SK-N-SH treated with all-trans-retinoic acid at 6 μM for 48 hours (cell line): ENCODE results near the gene KIRREL3.

Experiments
- ATAC-seq: fragments of 200-7000 bp; cut with Tn5 transposase; 3 replicates; pipeline ENCODE4 v1.9.1; 2020; ENCODE audit warnings: mild to moderate bottlenecking, moderate library complexity
- ARNTL ChIP-seq: fragments of 450-650 bp; formaldehyde crosslinking; IDR thresholded peaks from 2 replicates; pipeline ENCODE4 v1.5.0; 2020; ENCODE audit warnings: low read depth, mild to moderate bottlenecking, moderate library complexity, borderline replicate concordance
- BACH2 ChIP-seq: fragments of 250-450 bp; sonication (Bioruptor Pico); IDR thresholded peaks from 2 replicates; pipeline ENCODE4 v1.9.0; 2021; ENCODE audit warnings: mild to moderate bottlenecking, borderline replicate concordance
- CREB5 ChIP-seq: fragments of 250-450 bp; sonication (Bioruptor Pico); IDR thresholded peaks from 2 replicates; pipeline ENCODE4 v1.5.1; 2020; ENCODE audit warnings: low read depth, mild to moderate bottlenecking, moderate library complexity
- CSDC2 ChIP-seq: fragments of 250-450 bp; sonication (Bioruptor Pico); IDR thresholded peaks from 2 replicates; pipeline ENCODE4 v1.5.0; 2020; ENCODE audit warnings: mild to moderate bottlenecking, moderate library complexity
- ESRRG ChIP-seq: fragments of 250-450 bp; sonication (Bioruptor Pico); IDR thresholded peaks from 2 replicates; pipeline ENCODE4 v1.6.1; 2021; ENCODE audit warnings: mild to moderate bottlenecking
- GLIS3 ChIP-seq: fragments of 250-450 bp; sonication (Bioruptor Pico); IDR thresholded peaks from 2 replicates; pipeline ENCODE4 v1.5.0; 2020; ENCODE audit warnings: mild to moderate bottlenecking, moderate library complexity
- ISL1 ChIP-seq: fragments of 250-450 bp; sonication (Bioruptor Pico); IDR thresholded peaks from 2 replicates; pipeline ENCODE4 v2.1.2; 2022; ENCODE audit warnings: mild to moderate bottlenecking, moderate library complexity
- OSR1 ChIP-seq: fragments of 250-450 bp; sonication (Bioruptor Pico); IDR thresholded peaks from 2 replicates; pipeline ENCODE4 v1.8.0; 2022; ENCODE audit warnings: moderate library complexity, mild to moderate bottlenecking, inconsistent platforms
- PPARA ChIP-seq: fragments of 250-450 bp; sonication (Bioruptor Pico); IDR thresholded peaks from 2 replicates; pipeline ENCODE4 v1.5.0; 2020; ENCODE audit warnings: mild to moderate bottlenecking, borderline replicate concordance
- RARB ChIP-seq: fragments of 250-450 bp; sonication (Bioruptor Pico); IDR thresholded peaks from 2 replicates; pipeline ENCODE4 v1.8.0; 2021; ENCODE audit warnings: mild to moderate bottlenecking, moderate library complexity
- SNAI2 ChIP-seq: fragments of 250-450 bp; sonication (Bioruptor Pico); IDR thresholded peaks from 2 replicates; pipeline ENCODE4 v1.5.0; 2020; ENCODE audit warnings: mild to moderate bottlenecking, moderate library complexity
- TCF4 ChIP-seq: fragments of 250-450 bp; sonication (Bioruptor Pico); IDR thresholded peaks from 2 replicates; pipeline ENCODE4 v1.8.0; 2021; ENCODE audit warnings: mild to moderate bottlenecking, moderate library complexity, borderline replicate concordance
- ZC3H10 ChIP-seq: fragments of 250-450 bp; sonication (Bioruptor Pico); IDR thresholded peaks from 2 replicates; pipeline ENCODE4 v1.5.1; 2021; ENCODE audit warnings: mild to moderate bottlenecking, moderate library complexity
- ZFP3 ChIP-seq: fragments of 250-450 bp; sonication (Bioruptor Pico); IDR thresholded peaks from 2 replicates; pipeline ENCODE4 v1.5.0; 2020; ENCODE audit warnings: mild to moderate bottlenecking, moderate library complexity
- ZFP30 ChIP-seq: fragments of 450-650 bp; formaldehyde crosslinking; IDR thresholded peaks from 2 replicates; pipeline ENCODE4 v1.5.0; 2022; ENCODE audit warnings: mild to moderate bottlenecking, moderate library complexity
- ZNF565 ChIP-seq: fragments of 450-650 bp; formaldehyde crosslinking; conservative IDR thresholded peaks from 2 replicates; pipeline ENCODE4 v1.5.0; 2020; ENCODE audit warnings: low read depth, mild to moderate bottlenecking, moderate library complexity
- ZNF70 ChIP-seq: fragments of 450-650 bp; formaldehyde crosslinking; IDR thresholded peaks from 2 replicates; pipeline ENCODE4 v1.5.0; 2020; ENCODE audit warnings: mild to moderate bottlenecking, moderate library complexity
- TF ChIP-seq, protein P1 (sequence below): fragments of 250-450 bp; sonication (Bioruptor Pico); IDR thresholded peaks from 2 replicates; pipeline ENCODE4 v1.5.0; 2020; ENCODE audit warnings: mild to moderate bottlenecking, moderate library complexity
- TF ChIP-seq, protein P2 (sequence below): fragments of 250-450 bp; sonication (Bioruptor Pico); IDR thresholded peaks from 2 replicates; pipeline ENCODE4 v1.8.0; 2020; ENCODE audit warnings: mild to moderate bottlenecking, moderate library complexity, borderline replicate concordance
- TF ChIP-seq, protein P3 (sequence below): fragments of 250-450 bp; sonication (Bioruptor Pico); IDR thresholded peaks from 2 replicates; pipeline ENCODE4 v1.5.1; 2021; ENCODE audit warnings: mild to moderate bottlenecking, moderate library complexity
- TF ChIP-seq, protein P4 (sequence below): fragments of 250-450 bp; sonication (Bioruptor Pico); IDR thresholded peaks from 2 replicates; pipeline ENCODE4 v1.8.0; 2021; ENCODE audit warnings: low read depth, mild to moderate bottlenecking, moderate library complexity, borderline replicate concordance

The KIRREL3 gene

DNA sequence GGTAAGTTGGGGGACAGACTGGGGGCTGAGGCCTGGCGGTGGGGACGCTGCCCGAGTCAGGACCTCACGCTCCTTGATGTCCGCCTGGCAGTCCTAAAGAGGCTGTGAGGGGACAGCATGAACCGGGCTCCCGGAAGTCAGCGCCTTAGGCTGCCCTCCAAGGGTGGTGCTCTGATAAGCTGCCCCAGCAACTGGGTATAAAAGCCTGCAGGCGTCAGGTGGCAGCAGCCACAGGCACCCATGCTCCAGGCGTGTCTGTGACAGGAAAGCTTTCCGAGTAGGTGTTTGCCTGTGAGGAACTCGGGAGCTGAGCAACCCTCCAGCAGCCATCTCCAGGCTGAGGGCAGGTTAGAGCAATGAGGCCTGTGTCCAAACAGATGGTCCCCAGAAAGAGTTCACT, 592.1 kb downstream of the KIRREL3 start:
- ATAC-seq, result no peak
- TF ChIP-seq ESRRG (CRISPR knock-in tag) (no peak), SNAI2 (CRISPR knock-in tag) (no peak), GLIS3 (CRISPR knock-in tag) (no peak), TCF4 (CRISPR knock-in tag) (no peak), OSR1 (CRISPR knock-in tag) (no peak), PPARA (no peak)

GRCh38 chr11:126407682-126408288, 592.8 kb downstream of the KIRREL3 start:
- ATAC-seq, result no peak

DNA sequence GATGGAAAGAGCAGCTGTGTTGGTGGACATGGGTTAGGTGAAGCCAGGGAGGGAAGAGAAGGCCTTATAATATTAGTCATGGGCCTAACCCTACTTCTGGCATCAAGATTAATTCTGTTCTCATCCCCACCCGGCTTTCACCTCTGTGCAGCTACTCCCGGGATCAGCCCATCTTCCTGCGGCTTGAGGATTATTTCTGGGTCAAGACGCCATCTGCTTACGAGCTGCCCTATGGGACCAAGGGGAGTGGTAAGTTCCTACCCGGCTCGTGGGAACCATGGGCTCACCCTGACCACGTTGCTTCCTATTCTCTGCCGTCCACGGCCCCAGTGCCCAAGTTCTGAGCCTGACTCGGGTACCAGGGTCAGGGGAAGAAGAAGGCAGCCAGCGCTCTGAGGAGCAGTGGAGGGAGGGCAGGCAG, 593.5 kb downstream of the KIRREL3 start:
- ATAC-seq, result no peak
- TF ChIP-seq ISL1 (CRISPR knock-in tag) (no peak), ARNTL (CRISPR knock-in tag) (no peak), CSDC2 (CRISPR knock-in tag) (no peak), PPARA (no peak), ZFP3 (CRISPR knock-in tag) (no peak), BACH2 (CRISPR knock-in tag) (no peak), SNAI2 (CRISPR knock-in tag) (no peak), RARB (CRISPR knock-in tag) (no peak), ZC3H10 (CRISPR knock-in tag) (no peak)
- TF ChIP-seq, protein P1, sequence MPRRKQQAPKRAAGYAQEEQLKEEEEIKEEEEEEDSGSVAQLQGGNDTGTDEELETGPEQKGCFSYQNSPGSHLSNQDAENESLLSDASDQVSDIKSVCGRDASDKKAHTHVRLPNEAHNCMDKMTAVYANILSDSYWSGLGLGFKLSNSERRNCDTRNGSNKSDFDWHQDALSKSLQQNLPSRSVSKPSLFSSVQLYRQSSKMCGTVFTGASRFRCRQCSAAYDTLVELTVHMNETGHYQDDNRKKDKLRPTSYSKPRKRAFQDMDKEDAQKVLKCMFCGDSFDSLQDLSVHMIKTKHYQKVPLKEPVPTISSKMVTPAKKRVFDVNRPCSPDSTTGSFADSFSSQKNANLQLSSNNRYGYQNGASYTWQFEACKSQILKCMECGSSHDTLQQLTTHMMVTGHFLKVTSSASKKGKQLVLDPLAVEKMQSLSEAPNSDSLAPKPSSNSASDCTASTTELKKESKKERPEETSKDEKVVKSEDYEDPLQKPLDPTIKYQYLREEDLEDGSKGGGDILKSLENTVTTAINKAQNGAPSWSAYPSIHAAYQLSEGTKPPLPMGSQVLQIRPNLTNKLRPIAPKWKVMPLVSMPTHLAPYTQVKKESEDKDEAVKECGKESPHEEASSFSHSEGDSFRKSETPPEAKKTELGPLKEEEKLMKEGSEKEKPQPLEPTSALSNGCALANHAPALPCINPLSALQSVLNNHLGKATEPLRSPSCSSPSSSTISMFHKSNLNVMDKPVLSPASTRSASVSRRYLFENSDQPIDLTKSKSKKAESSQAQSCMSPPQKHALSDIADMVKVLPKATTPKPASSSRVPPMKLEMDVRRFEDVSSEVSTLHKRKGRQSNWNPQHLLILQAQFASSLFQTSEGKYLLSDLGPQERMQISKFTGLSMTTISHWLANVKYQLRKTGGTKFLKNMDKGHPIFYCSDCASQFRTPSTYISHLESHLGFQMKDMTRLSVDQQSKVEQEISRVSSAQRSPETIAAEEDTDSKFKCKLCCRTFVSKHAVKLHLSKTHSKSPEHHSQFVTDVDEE (CRISPR knock-in tag), result no peak

More at GRCh38 chr11:126407682-126408288, 592.8 kb downstream of the KIRREL3 start:
- TF ChIP-seq ARNTL (CRISPR knock-in tag) (no peak), ZFP3 (CRISPR knock-in tag) (no peak), CREB5 (no peak), OSR1 (CRISPR knock-in tag) (no peak), ESRRG (CRISPR knock-in tag) (no peak), ZFP30 (CRISPR knock-in tag) (no peak), ZNF565 (CRISPR knock-in tag) (no peak), PPARA (no peak), RARB (CRISPR knock-in tag) (no peak), ZNF70 (no peak), ZC3H10 (CRISPR knock-in tag) (no peak)
- TF ChIP-seq, protein P2, sequence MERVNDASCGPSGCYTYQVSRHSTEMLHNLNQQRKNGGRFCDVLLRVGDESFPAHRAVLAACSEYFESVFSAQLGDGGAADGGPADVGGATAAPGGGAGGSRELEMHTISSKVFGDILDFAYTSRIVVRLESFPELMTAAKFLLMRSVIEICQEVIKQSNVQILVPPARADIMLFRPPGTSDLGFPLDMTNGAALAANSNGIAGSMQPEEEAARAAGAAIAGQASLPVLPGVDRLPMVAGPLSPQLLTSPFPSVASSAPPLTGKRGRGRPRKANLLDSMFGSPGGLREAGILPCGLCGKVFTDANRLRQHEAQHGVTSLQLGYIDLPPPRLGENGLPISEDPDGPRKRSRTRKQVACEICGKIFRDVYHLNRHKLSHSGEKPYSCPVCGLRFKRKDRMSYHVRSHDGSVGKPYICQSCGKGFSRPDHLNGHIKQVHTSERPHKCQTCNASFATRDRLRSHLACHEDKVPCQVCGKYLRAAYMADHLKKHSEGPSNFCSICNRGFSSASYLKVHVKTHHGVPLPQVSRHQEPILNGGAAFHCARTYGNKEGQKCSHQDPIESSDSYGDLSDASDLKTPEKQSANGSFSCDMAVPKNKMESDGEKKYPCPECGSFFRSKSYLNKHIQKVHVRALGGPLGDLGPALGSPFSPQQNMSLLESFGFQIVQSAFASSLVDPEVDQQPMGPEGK (CRISPR knock-in tag), result no peak
- TF ChIP-seq, protein P1 (CRISPR knock-in tag), result no peak
- TF ChIP-seq, protein P3, sequence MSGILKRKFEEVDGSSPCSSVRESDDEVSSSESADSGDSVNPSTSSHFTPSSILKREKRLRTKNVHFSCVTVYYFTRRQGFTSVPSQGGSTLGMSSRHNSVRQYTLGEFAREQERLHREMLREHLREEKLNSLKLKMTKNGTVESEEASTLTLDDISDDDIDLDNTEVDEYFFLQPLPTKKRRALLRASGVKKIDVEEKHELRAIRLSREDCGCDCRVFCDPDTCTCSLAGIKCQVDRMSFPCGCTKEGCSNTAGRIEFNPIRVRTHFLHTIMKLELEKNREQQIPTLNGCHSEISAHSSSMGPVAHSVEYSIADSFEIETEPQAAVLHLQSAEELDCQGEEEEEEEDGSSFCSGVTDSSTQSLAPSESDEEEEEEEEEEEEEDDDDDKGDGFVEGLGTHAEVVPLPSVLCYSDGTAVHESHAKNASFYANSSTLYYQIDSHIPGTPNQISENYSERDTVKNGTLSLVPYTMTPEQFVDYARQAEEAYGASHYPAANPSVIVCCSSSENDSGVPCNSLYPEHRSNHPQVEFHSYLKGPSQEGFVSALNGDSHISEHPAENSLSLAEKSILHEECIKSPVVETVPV, result no peak
- TF ChIP-seq, protein P4, sequence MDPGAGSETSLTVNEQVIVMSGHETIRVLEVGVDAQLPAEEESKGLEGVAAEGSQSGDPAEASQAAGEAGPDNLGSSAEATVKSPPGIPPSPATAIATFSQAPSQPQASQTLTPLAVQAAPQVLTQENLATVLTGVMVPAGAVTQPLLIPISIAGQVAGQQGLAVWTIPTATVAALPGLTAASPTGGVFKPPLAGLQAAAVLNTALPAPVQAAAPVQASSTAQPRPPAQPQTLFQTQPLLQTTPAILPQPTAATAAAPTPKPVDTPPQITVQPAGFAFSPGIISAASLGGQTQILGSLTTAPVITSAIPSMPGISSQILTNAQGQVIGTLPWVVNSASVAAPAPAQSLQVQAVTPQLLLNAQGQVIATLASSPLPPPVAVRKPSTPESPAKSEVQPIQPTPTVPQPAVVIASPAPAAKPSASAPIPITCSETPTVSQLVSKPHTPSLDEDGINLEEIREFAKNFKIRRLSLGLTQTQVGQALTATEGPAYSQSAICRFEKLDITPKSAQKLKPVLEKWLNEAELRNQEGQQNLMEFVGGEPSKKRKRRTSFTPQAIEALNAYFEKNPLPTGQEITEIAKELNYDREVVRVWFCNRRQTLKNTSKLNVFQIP, result no peak
- TF ChIP-seq, all 23 proteins: peak for 0
